Colonic mucosa (tissue), 4 donors: ENCODE data around the gene LCAT. TPM values are rescaled to one million over a fixed set of nuclear protein-coding genes. Genes with fewer than 3 reads are reported as not detected.
"Not testable (repeated sequence)": the region's sequence is repeated elsewhere in the genome, so short reads cannot be mapped to it uniquely, and the experiment has no call there.

Experiments used
- DNase-seq: peaks from one replicate; pipeline ENCODE4 v3.0.0-alpha.2; 2020
- H3K27ac ChIP-seq: fragments of 200-600 bp; one replicate; pipeline ENCODE4 v1.8.0; 2021
- H3K27me3 ChIP-seq: fragments of 200-600 bp; one replicate; pipeline ENCODE4 v1.8.0; 2021
- H3K36me3 ChIP-seq: fragments of 200-600 bp; one replicate; pipeline ENCODE4 v1.8.0; 2021
- H3K4me1 ChIP-seq: fragments of 200-600 bp; one replicate; pipeline ENCODE4 v1.8.0; 2021; ENCODE audit warnings: mild to moderate bottlenecking
- H3K4me3 ChIP-seq: fragments of 200-600 bp; one replicate; pipeline ENCODE4 v1.8.0; 2021
- H3K9ac ChIP-seq, 2 donors: one replicate each; pipeline ENCODE4 v1.7.0; 2013; ENCODE audit warnings: control low read depth in 2 of 2, low read depth in 2 of 2, low read length in 2 of 2
- H3K9me3 ChIP-seq: fragments of 200-600 bp; one replicate; pipeline ENCODE4 v1.8.0; 2021
- intact Hi-C: fragments of 100-400 bp; cut with DNase I; formaldehyde crosslinking; loops from one replicate; pipeline ENCODE4 v1.14.1; 2022
- total RNA-seq, 2 donors: library from RNA; stranded (reverse); fragmentation: NEBNext Ultra II Directional in 1 of 2; extraction: Animal tissue kit (Norgen Biotek cat#: 25700) in 1 of 2; gene quantifications; one replicate each; pipeline ENCODE4 v1.2.1, GENCODE V29; 2021
- TF ChIP-seq, protein P1 (sequence below): fragments of 200-600 bp; IDR thresholded peaks from one replicate; pipeline ENCODE4 v1.8.0; 2022; ENCODE audit warnings: antibody characterized with exemption, mild to moderate bottlenecking
- donor health status: healthy.
- donor health status: DM: no; HTN: no; CAD: no.
- donor health status: DM: no; HTN: no; CAD: no.

The LCAT gene
- total RNA-seq, 2 donors from 2014 or later, result 3.4 to 3.6 TPM

DNA sequence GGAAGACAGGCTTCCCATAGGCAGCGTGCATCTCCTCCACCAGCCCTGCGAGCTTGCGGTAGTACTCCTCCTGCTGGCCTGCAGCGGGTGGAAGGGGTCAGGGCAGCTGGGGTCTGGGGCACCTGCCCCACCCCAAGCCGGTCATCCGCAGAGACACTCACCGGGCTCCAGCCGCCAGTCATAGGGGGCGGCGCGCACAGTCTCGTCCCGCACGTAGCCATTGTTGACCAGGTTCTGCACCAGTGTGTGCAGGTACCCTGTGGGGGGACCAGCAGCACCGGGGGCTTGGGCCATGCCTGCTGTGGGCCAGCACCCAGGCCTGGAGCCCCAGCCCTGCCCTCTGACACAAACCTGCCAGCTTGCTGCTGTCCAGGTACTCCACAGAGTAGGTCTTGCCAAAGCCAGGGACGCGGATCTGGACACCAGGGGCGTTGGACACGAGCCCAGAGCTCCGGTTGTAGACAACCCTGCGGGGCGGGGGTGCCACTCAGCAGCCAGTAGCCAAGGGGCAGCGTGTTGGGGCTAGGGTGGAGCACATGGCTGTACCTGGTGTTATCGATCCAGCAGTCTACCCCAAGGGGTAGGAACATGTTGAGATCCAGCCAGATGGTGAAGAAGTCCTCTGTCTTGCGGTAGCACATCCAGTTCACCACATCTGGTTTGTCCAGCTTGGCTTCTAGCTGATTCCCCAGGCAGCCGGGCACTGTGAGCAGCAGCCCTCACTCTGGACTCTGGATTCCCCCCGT, 1.2 kb downstream of the LCAT start:
- Histone ChIP-seq H3K4me3 (no peak overlapping the region), H3K4me1 (no peaks in the 10 kb centered on the region), H3K36me3 (peaks cover 4% of the 10 kb centered on the region), H3K9ac (no peak overlapping the region), H3K27me3 (no peaks in the 10 kb centered on the region), H3K9me3 (no peaks in the 10 kb centered on the region), H3K27ac (no peak overlapping the region)
- intact Hi-C loops, result no loop called here
- TF ChIP-seq, protein P1, sequence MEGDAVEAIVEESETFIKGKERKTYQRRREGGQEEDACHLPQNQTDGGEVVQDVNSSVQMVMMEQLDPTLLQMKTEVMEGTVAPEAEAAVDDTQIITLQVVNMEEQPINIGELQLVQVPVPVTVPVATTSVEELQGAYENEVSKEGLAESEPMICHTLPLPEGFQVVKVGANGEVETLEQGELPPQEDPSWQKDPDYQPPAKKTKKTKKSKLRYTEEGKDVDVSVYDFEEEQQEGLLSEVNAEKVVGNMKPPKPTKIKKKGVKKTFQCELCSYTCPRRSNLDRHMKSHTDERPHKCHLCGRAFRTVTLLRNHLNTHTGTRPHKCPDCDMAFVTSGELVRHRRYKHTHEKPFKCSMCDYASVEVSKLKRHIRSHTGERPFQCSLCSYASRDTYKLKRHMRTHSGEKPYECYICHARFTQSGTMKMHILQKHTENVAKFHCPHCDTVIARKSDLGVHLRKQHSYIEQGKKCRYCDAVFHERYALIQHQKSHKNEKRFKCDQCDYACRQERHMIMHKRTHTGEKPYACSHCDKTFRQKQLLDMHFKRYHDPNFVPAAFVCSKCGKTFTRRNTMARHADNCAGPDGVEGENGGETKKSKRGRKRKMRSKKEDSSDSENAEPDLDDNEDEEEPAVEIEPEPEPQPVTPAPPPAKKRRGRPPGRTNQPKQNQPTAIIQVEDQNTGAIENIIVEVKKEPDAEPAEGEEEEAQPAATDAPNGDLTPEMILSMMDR, result no peak
- DNase-seq, result no peak

GRCh38 chr16:67942200-67942509, 1.8 kb downstream of the LCAT start:
- Histone ChIP-seq H3K27me3 (no peaks in the 10 kb centered on the region), H3K4me3 (no peak overlapping the region), H3K27ac (no peak overlapping the region), H3K9me3 (no peaks in the 10 kb centered on the region), H3K9ac (no peak overlapping the region), H3K36me3 (peaks cover 4% of the 10 kb centered on the region), H3K4me1 (peaks cover under 1% of the 10 kb centered on the region)
- TF ChIP-seq, protein P1, result peak; percentile 54
- intact Hi-C loops, result no loop called here
- DNase-seq, result no peak

DNA sequence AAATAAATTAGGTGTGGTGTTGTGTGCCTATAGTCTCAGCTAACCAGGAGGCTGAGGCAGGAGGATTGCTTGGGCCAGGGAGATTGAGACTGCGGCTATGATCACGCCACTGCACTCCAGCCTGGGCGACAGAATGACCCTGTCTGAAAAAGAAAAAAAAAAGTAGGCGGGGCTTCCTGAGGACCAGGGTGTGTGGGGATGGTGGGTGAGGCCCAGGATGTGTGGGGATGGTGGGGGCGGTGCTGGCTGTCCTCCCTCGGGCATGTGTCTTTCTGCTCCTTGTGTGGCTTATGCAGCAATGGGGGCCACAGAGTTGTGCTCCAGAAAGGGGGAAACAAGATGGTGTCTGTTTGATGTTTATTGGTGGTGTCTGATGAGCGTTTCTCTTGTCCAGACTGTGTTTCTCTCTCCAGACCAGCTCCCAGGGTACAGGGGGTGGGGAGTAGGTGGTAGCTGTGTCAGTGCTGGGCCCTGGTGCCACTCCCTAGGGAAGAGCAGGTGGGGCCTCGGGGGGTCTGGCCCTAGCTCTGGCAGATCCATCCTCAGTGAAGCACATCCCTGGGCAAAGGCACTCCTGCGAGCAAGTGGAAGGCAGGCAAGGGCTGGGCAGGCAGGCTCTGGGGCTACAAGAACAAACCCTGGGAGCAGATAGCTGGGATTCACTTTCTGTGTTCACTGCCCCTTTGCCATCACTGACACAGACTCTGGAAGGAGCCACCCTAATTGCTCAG, 2.3 kb downstream of the LCAT start:
- TF ChIP-seq, protein P1, result no peak
- Histone ChIP-seq H3K4me1 (peaks cover 3% of the 10 kb centered on the region), H3K27me3 (no peaks in the 10 kb centered on the region), H3K9ac (no peak overlapping the region), H3K27ac (no peak overlapping the region), H3K36me3 (peaks cover 4% of the 10 kb centered on the region), H3K4me3 (no peak overlapping the region), H3K9me3 (no peaks in the 10 kb centered on the region)
- DNase-seq, result no peak
- intact Hi-C loops, result no loop called here

GRCh38 chr16:67940446-67941089, 3.4 kb downstream of the LCAT start:
- TF ChIP-seq, protein P1, result no peak
- peaks cover 3% of the 10 kb centered on the region for H3K4me1 ChIP-seq
- H3K27ac ChIP-seq, result no peak overlapping the region
- peaks cover 1% of the 10 kb centered on the region for H3K36me3 ChIP-seq
- H3K9me3 ChIP-seq, result no peaks in the 10 kb centered on the region
- no peak overlapping the region for H3K9ac ChIP-seq
- DNase-seq, result no peak
- intact Hi-C loops, result no loop called here
- H3K4me3 ChIP-seq, result no peak overlapping the region
- no peaks in the 10 kb centered on the region for H3K27me3 ChIP-seq

- Histone ChIP-seq H3K4me1 (peaks cover 9% of the 10 kb centered on the region), H3K9ac (no peak overlapping the region), H3K36me3 (no peaks in the 10 kb centered on the region), H3K4me3 (no peak overlapping the region), H3K27me3 (no peaks in the 10 kb centered on the region), H3K9me3 (no peaks in the 10 kb centered on the region), H3K27ac (no peak overlapping the region)
- TF ChIP-seq, protein P1, result no peak
- DNase-seq, result peak; percentile 72
- intact Hi-C loops, result no loop called here
Observed at GRCh38 chr16:67939507-67940445, 4.1 kb downstream of the LCAT start.

DNA sequence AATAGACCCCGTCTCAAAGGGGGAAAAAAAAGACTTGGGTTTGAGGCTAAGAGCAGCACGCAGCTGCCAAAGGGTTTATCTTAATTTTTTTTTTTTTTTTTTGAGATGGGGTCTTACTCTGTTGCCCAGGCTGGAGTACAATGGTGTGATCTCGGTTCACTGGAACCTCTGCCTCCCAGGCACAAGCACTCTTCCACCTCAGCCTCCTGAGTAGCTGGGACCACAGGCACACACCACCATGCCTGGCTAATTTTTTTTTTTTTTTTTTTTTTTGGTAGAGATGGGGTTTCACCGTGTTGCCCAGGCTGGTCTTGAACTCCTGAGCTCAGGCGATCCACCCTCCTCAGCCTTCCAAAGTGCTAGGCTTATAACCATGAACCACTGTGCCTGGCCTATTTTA, 6.2 kb downstream of the LCAT start:
- H3K9ac ChIP-seq, H3K4me1 ChIP-seq, intact Hi-C loops, H3K9me3 ChIP-seq, H3K27me3 ChIP-seq, H3K4me3 ChIP-seq, H3K36me3 ChIP-seq, DNase-seq: not testable (repeated sequence)
- H3K27ac ChIP-seq, result peak overlapping the region; percentile 89
